Activated CD4-positive, alpha-beta T cell treated with anti-CD3 and anti-CD28 coated beads, Interleukin-2, amount 10 ng/mL, durations not matched to agents 7 days and 5 days (primary cell): ENCODE measurements around the gene CORO2B. TPM values are rescaled to one million over a fixed set of nuclear protein-coding genes. Genes with fewer than 3 reads are reported as not detected.

ENCODE experiments used
- CTCF ChIA-PET: fragments of 350-600 bp; sonication (Branson Sonifier 250); formaldehyde crosslinking; loops from one replicate; lab custom pipeline; 2021; ENCODE audit warnings: antibody characterized with exemption; lab: Charles Lee
- POLR2A ChIA-PET: fragments of 350-600 bp; sonication (Branson Sonifier 250); formaldehyde crosslinking; loops from one replicate; lab custom pipeline; 2021; ENCODE audit warnings: antibody characterized with exemption; lab: Charles Lee
- DNase-seq: peaks from one replicate; pipeline ENCODE4 v3.0.0-alpha.2; 2020
- H3K27ac Mint-ChIP-seq: one replicate; pipeline ENCODE4 v1.8.0; 2021; ENCODE audit warnings: mild to moderate bottlenecking, moderate library complexity, mixed read lengths
- H3K27me3 Mint-ChIP-seq: one replicate; pipeline ENCODE4 v1.8.0; 2021; ENCODE audit warnings: mixed read lengths
- H3K36me3 Mint-ChIP-seq: one replicate; pipeline ENCODE4 v1.8.0; 2021; ENCODE audit warnings: low read depth, mixed read lengths
- H3K4me1 Mint-ChIP-seq: one replicate; pipeline ENCODE4 v1.8.0; 2021; ENCODE audit warnings: mixed read lengths
- H3K4me3 Mint-ChIP-seq: one replicate; pipeline ENCODE4 v1.8.0; 2021; ENCODE audit warnings: mild to moderate bottlenecking, moderate library complexity, mixed read lengths
- H3K9me3 Mint-ChIP-seq: one replicate; pipeline ENCODE4 v1.8.0; 2021; ENCODE audit warnings: mixed read lengths
- total RNA-seq, 2 experiments: library from RNA; stranded (reverse); gene quantifications; one replicate each; pipeline ENCODE4 v1.2.3, GENCODE V29; 2021

The CORO2B gene
- total RNA-seq, 2 experiments from 2014 or later, result not detected

GRCh38 chr15:68697711-68698690, 119.2 kb downstream of the CORO2B start:
- Mint-ChIP-seq H3K9me3 (no peaks in the 10 kb centered on the region), H3K36me3 (no peaks in the 10 kb centered on the region), H3K27me3 (no peaks in the 10 kb centered on the region), H3K4me1 (peaks cover 8% of the 10 kb centered on the region), H3K4me3 (no peak overlapping the region), H3K27ac (no peak overlapping the region)
- DNase-seq, result no peak
- ChIA-PET CTCF (no interaction called here), POLR2A (no interaction called here)

GRCh38 chr15:68698708-68699107, 119.9 kb downstream of the CORO2B start:
- Mint-ChIP-seq H3K36me3 (no peaks in the 10 kb centered on the region), H3K4me3 (no peak overlapping the region), H3K27me3 (no peaks in the 10 kb centered on the region), H3K9me3 (no peaks in the 10 kb centered on the region), H3K27ac (no peak overlapping the region), H3K4me1 (peaks cover 2% of the 10 kb centered on the region)
- ChIA-PET CTCF (no interaction called here), POLR2A (no interaction called here)
- no peak for DNase-seq

GRCh38 chr15:68699124-68699880, 120.5 kb downstream of the CORO2B start:
- Mint-ChIP-seq H3K9me3 (no peaks in the 10 kb centered on the region), H3K4me3 (no peak overlapping the region), H3K27ac (no peak overlapping the region), H3K27me3 (no peaks in the 10 kb centered on the region), H3K36me3 (no peaks in the 10 kb centered on the region), H3K4me1 (no peaks in the 10 kb centered on the region)
- CTCF ChIA-PET, result no interaction called here
- DNase-seq, result no peak
- POLR2A ChIA-PET, result no interaction called here

GRCh38 chr15:68699881-68700454, 121.2 kb downstream of the CORO2B start:
- H3K27ac Mint-ChIP-seq, result no peak overlapping the region
- CTCF ChIA-PET, result interaction anchor here (0.9 kb wide), 1 partner anchor 23 kb away, joined by 3 read pairs; no protein-coding TSS in a partner anchor

GRCh38 chr15:68700455-68701123, 121.8 kb downstream of the CORO2B start:
- no peaks in the 10 kb centered on the region for H3K36me3 Mint-ChIP-seq
- H3K27me3 Mint-ChIP-seq, result peaks cover 6% of the 10 kb centered on the region
- no peak for DNase-seq
- POLR2A ChIA-PET, result no interaction called here
- H3K4me1 Mint-ChIP-seq, result no peaks in the 10 kb centered on the region
- H3K9me3 Mint-ChIP-seq, result no peaks in the 10 kb centered on the region
- peak overlapping the region; percentile 44 for H3K27ac Mint-ChIP-seq
- CTCF ChIA-PET, result interaction anchor here (0.5 to 0.9 kb wide), 3 partner anchors 9 to 27 kb away, joined by 3 read pairs; no protein-coding TSS in a partner anchor
- H3K4me3 Mint-ChIP-seq, result no peak overlapping the region

More at GRCh38 chr15:68699881-68700454, 121.2 kb downstream of the CORO2B start:
- Mint-ChIP-seq H3K9me3 (no peaks in the 10 kb centered on the region), H3K36me3 (no peaks in the 10 kb centered on the region), H3K4me3 (no peak overlapping the region), H3K4me1 (no peaks in the 10 kb centered on the region), H3K27me3 (peaks cover 5% of the 10 kb centered on the region)
- no peak for DNase-seq
- POLR2A ChIA-PET, result no interaction called here

GRCh38 chr15:68701886-68702285, 123.1 kb downstream of the CORO2B start:
- H3K36me3 Mint-ChIP-seq, result no peaks in the 10 kb centered on the region
- ChIA-PET CTCF (no interaction called here), POLR2A (no interaction called here)
- no peaks in the 10 kb centered on the region for H3K4me1 Mint-ChIP-seq
- no peaks in the 10 kb centered on the region for H3K9me3 Mint-ChIP-seq
- peaks cover 9% of the 10 kb centered on the region for H3K27me3 Mint-ChIP-seq
- no peak overlapping the region for H3K4me3 Mint-ChIP-seq
- H3K27ac Mint-ChIP-seq, result no peak overlapping the region
- DNase-seq, result no peak

- Mint-ChIP-seq H3K4me3 (no peak overlapping the region), H3K4me1 (no peaks in the 10 kb centered on the region), H3K27me3 (peaks cover 11% of the 10 kb centered on the region), H3K27ac (no peak overlapping the region), H3K9me3 (no peaks in the 10 kb centered on the region), H3K36me3 (no peaks in the 10 kb centered on the region)
- ChIA-PET POLR2A (no interaction called here), CTCF (interaction anchor here (0.8 to 1.2 kb wide), 2 partner anchors 16 to 31 kb away, joined by 4 to 7 read pairs; no protein-coding TSS in a partner anchor)
- DNase-seq, result no peak
These were observed 125.8 kb downstream of the CORO2B start for GRCh38 chr15:68704496-68705021.

- Mint-ChIP-seq H3K36me3 (no peaks in the 10 kb centered on the region), H3K4me3 (no peak overlapping the region), H3K9me3 (no peaks in the 10 kb centered on the region), H3K4me1 (no peaks in the 10 kb centered on the region), H3K27me3 (peaks cover 11% of the 10 kb centered on the region), H3K27ac (no peak overlapping the region)
- DNase-seq, result no peak
- ChIA-PET POLR2A (no interaction called here), CTCF (interaction anchor here (0.9 kb wide), 1 partner anchor 32 kb away, joined by 3 read pairs; no protein-coding TSS in a partner anchor)
These were observed 127.5 kb downstream of the CORO2B start for GRCh38 chr15:68706256-68706655.

GRCh38 chr15:68706931-68707330, 128.1 kb downstream of the CORO2B start:
- no peaks in the 10 kb centered on the region for H3K4me1 Mint-ChIP-seq
- H3K27me3 Mint-ChIP-seq, result peaks cover 11% of the 10 kb centered on the region
- H3K27ac Mint-ChIP-seq, result no peak overlapping the region
- no peak overlapping the region for H3K4me3 Mint-ChIP-seq
- no peaks in the 10 kb centered on the region for H3K36me3 Mint-ChIP-seq
- H3K9me3 Mint-ChIP-seq, result no peaks in the 10 kb centered on the region
- DNase-seq, result no peak
- POLR2A ChIA-PET, result interaction anchor here (0.7 kb wide), 1 partner anchor 341 kb away, joined by 5 read pairs; no protein-coding TSS in a partner anchor
- CTCF ChIA-PET, result interaction anchor here (0.9 kb wide), 1 partner anchor 33 kb away, joined by 3 read pairs; no protein-coding TSS in a partner anchor

- ChIA-PET POLR2A (interaction anchor here (0.7 kb wide), 1 partner anchor 341 kb away, joined by 5 read pairs; no protein-coding TSS in a partner anchor), CTCF (no interaction called here)
- Mint-ChIP-seq H3K27me3 (peaks cover 11% of the 10 kb centered on the region), H3K4me3 (no peak overlapping the region), H3K27ac (no peak overlapping the region), H3K9me3 (no peaks in the 10 kb centered on the region), H3K4me1 (no peaks in the 10 kb centered on the region), H3K36me3 (no peaks in the 10 kb centered on the region)
- DNase-seq, result no peak
These were observed 128.6 kb downstream of the CORO2B start for GRCh38 chr15:68707386-68707785.

GRCh38 chr15:68709876-68710275, 131.1 kb downstream of the CORO2B start:
- Mint-ChIP-seq H3K4me1 (no peaks in the 10 kb centered on the region), H3K4me3 (no peak overlapping the region), H3K36me3 (no peaks in the 10 kb centered on the region), H3K9me3 (no peaks in the 10 kb centered on the region), H3K27ac (no peak overlapping the region), H3K27me3 (peaks cover 7% of the 10 kb centered on the region)
- POLR2A ChIA-PET, result no interaction called here
- no peak for DNase-seq
- CTCF ChIA-PET, result interaction anchor here (0.6 to 0.9 kb wide), 3 partner anchors 36 to 166 kb away, joined by 3 to 4 read pairs (median 3); no protein-coding TSS in a partner anchor

GRCh38 chr15:68710536-68710935, 131.7 kb downstream of the CORO2B start:
- no peak overlapping the region for H3K27ac Mint-ChIP-seq
- no peak for DNase-seq
- ChIA-PET CTCF (interaction anchor here (0.6 kb wide), 1 partner anchor 36 kb away, joined by 3 read pairs; no protein-coding TSS in a partner anchor), POLR2A (no interaction called here)
- no peak overlapping the region for H3K4me3 Mint-ChIP-seq
- peaks cover 5% of the 10 kb centered on the region for H3K27me3 Mint-ChIP-seq
- H3K9me3 Mint-ChIP-seq, result no peaks in the 10 kb centered on the region
- H3K4me1 Mint-ChIP-seq, result no peaks in the 10 kb centered on the region
- H3K36me3 Mint-ChIP-seq, result no peaks in the 10 kb centered on the region
